CD14-positive monocyte (primary cell): ENCODE measurements around the gene CAMK4. TPM values are rescaled to one million over a fixed set of nuclear protein-coding genes. Genes with fewer than 3 reads are reported as not detected.

Experiments
- DNase-seq, 3 donors: peaks; one replicate each; pipeline ENCODE4 v3.0.0-alpha.2; 2011 to 2022
- H2AFZ ChIP-seq: 2 replicates; pipeline ENCODE4 v1.6.0; 2012; ENCODE audit warnings: mild to moderate bottlenecking, low read depth, low read length, inconsistent platforms; ENCODE audit not compliant: insufficient read depth, poor library complexity, severe bottlenecking
- H3K27ac ChIP-seq, 2 donors: 1 replicate in 1 of 2; 2 replicates in 1 of 2; pipeline ENCODE4 v1.5.1; 2012 to 2013; ENCODE audit warnings: low read length in 2 of 2, control low read depth in 1 of 2, inconsistent platforms in 1 of 2, low read depth in 1 of 2, mild to moderate bottlenecking in 1 of 2
- H3K27me3 ChIP-seq, 2 donors: one replicate each; pipeline versions ENCODE4 v1.6.0 to v1.6.1; 2011 to 2013; ENCODE audit warnings: low read length in 2 of 2; ENCODE audit not compliant: control insufficient read depth in 2 of 2, insufficient read depth in 2 of 2
- H3K36me3 ChIP-seq, 2 donors: replicated peaks in 1 of 2; 1 replicate in 1 of 2; 2 replicates in 1 of 2; pipeline versions ENCODE4 v1.5.1 to v1.6.1; 2012 to 2013; ENCODE audit warnings: low read length in 2 of 2, control low read depth in 1 of 2, inconsistent platforms in 1 of 2, mild to moderate bottlenecking in 1 of 2; ENCODE audit not compliant: insufficient read depth in 2 of 2, control insufficient read depth in 1 of 2
- H3K4me1 ChIP-seq, 2 donors: 1 replicate in 1 of 2; 2 replicates in 1 of 2; pipeline versions ENCODE4 v1.5.1 to v1.6.1; 2012 to 2013; ENCODE audit warnings: low read length in 2 of 2, control low read depth in 1 of 2, inconsistent platforms in 1 of 2, mild to moderate bottlenecking in 1 of 2, moderate library complexity in 1 of 2; ENCODE audit not compliant: insufficient read depth in 2 of 2, control insufficient read depth in 1 of 2
- H3K4me2 ChIP-seq: replicated peaks from 2 replicates; pipeline ENCODE3; 2012; ENCODE audit warnings: low read length, moderate library complexity, mild to moderate bottlenecking; ENCODE audit not compliant: poor library complexity, severe bottlenecking; ENCODE audit errors: extremely low read depth
- H3K4me3 ChIP-seq, 3 experiments: fragments of 200-600 bp in 1 of 3; sonication (generic) in 1 of 3; replicated peaks in 1 of 3; 1 replicate in 2 of 3; 2 replicates in 1 of 3; pipeline ENCODE4 v1.5.1; 2011 to 2013; ENCODE audit warnings: low read length in 3 of 3, mild to moderate bottlenecking in 3 of 3, control low read depth in 2 of 3, low read depth in 2 of 3, inconsistent platforms in 1 of 3, moderate library complexity in 1 of 3
- H3K79me2 ChIP-seq: 2 replicates; pipeline ENCODE4 v1.6.0; 2012; ENCODE audit warnings: mild to moderate bottlenecking, control low read depth, inconsistent platforms, low read length, moderate library complexity; ENCODE audit not compliant: insufficient read depth
- H3K9ac ChIP-seq: 2 replicates; pipeline ENCODE4 v1.6.0; 2017; ENCODE audit warnings: low read length, mild to moderate bottlenecking; ENCODE audit not compliant: insufficient read depth, poor library complexity, severe bottlenecking
- H3K9me3 ChIP-seq, 2 donors: replicated peaks in 1 of 2; 1 replicate in 1 of 2; 2 replicates in 1 of 2; pipeline versions ENCODE4 v1.5.1 to v1.6.1; 2012 to 2013; ENCODE audit warnings: low read length in 2 of 2, control low read depth in 1 of 2; ENCODE audit not compliant: control insufficient read depth in 1 of 2, insufficient read depth in 1 of 2
- H4K20me1 ChIP-seq: 2 replicates; pipeline ENCODE4 v1.6.0; 2012; ENCODE audit warnings: mild to moderate bottlenecking, low read length, control low read depth, moderate library complexity; ENCODE audit not compliant: insufficient read depth
- H3K27ac Mint-ChIP-seq, 7 donors: one replicate each; pipeline ENCODE4 v1.8.0; 2020; ENCODE audit warnings: mild to moderate bottlenecking in 7 of 7, mixed read lengths in 7 of 7, moderate library complexity in 6 of 7, inconsistent platforms in 2 of 7
- H3K27me3 Mint-ChIP-seq, 3 donors: one replicate each; pipeline ENCODE4 v1.8.0; 2021 to 2022; ENCODE audit warnings: low read depth in 3 of 3, mild to moderate bottlenecking in 3 of 3, mixed read lengths in 3 of 3, moderate library complexity in 3 of 3, inconsistent platforms in 1 of 3
- H3K36me3 Mint-ChIP-seq, 2 donors: one replicate each; pipeline ENCODE4 v1.8.0; 2020; ENCODE audit warnings: mixed read lengths in 2 of 2, inconsistent platforms in 1 of 2, mild to moderate bottlenecking in 1 of 2
- H3K4me1 Mint-ChIP-seq: one replicate; pipeline ENCODE4 v1.8.0; 2020; ENCODE audit warnings: mild to moderate bottlenecking, mixed read lengths
- H3K4me3 Mint-ChIP-seq, 2 donors: one replicate each; pipeline ENCODE4 v1.8.0; 2020; ENCODE audit warnings: mild to moderate bottlenecking in 2 of 2, mixed read lengths in 2 of 2, moderate library complexity in 1 of 2
- H3K9me3 Mint-ChIP-seq, 7 donors: one replicate each; pipeline ENCODE4 v1.8.0; 2020 to 2022; ENCODE audit warnings: mixed read lengths in 7 of 7, mild to moderate bottlenecking in 6 of 7, moderate library complexity in 6 of 7, inconsistent platforms in 2 of 7
- WGBS: methylation state at CpG from one replicate; pipeline ENCODE4 v1.1.5; 2013; ENCODE audit warnings: missing lambda C conversion rate; ENCODE audit not compliant: insufficient coverage; 5-methylcytosine and 5-hydroxymethylcytosine counted together
- intact Hi-C, 2 donors: fragments of 100-400 bp; cut with micrococcal nuclease; formaldehyde crosslinking; loops; one replicate each; pipeline versions ENCODE4 v1.15.0 to v1.15.1; 2023
- polyA plus RNA-seq, 3 donors: library from polyadenylated mRNA; depleted of rRNA in 1 of 3; unstranded in 2 of 3; stranded (reverse) in 1 of 3; fragments of 300-500 nt in 2 of 3; fragments of >200 nt in 1 of 3; fragmentation: Illumina TruSeq in 2 of 3; gene quantifications; 1 replicate in 2 of 3; 2 replicates in 1 of 3; pipeline ENCODE4 v1.2.3, GENCODE V29; 2012 to 2021
- TF ChIP-seq, protein P1 (sequence below): fragments of 200-600 bp; IDR thresholded peaks from one replicate; pipeline ENCODE4 v1.8.0; 2022; ENCODE audit warnings: antibody characterized with exemption, mild to moderate bottlenecking

CAMK4 gene
- polyA plus RNA-seq, 3 donors, result 0.24 to 0.28 TPM; not detected in 1

DNA sequence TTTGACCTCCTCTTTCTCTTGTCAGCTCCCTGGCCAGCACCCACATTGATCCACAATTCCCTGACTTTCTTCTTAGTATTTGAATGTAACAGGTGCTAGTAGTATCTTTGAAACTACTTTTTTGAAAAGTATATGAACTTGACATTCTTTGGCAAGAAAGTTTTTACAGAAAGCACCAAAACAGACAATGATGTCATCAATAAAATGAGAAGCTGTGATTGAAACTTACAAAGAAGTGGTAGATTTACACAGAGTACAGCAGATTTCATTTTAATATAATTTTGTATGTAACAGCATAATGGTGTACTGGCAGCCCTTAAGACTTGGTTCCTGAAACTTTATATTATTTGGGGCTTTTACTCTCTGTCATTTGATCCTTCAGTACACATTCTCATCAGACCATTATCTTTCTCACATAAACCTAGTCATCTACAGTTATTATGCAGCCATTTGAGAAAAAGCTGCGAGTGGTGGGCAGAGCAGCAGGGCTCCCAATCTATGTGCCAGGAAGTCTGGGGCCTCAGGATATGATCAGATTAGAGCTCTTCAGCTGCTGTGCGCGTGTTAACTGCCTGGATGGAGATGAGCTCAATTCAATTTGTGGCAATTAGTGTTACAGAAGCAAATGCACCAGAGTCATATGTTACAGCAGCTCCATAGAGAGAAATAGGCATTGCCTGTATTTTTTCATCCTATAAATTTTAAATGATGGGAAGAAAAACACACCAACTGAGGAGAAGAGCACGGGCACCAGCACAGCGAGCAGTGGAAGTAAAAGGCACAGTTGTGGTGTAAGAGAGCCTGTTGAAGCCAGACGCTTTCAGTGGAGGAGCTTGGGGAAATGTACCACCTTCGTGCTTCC, 162.0 kb downstream of the CAMK4 start:
- H3K9me3 ChIP-seq, result no peaks in the 10 kb centered on the region
- no peak overlapping the region for H3K27ac Mint-ChIP-seq
- no peaks in the 10 kb centered on the region for H4K20me1 ChIP-seq
- no peak overlapping the region for H2AFZ ChIP-seq
- intact Hi-C loops, result no loop called here
- no peak overlapping the region for H3K9ac ChIP-seq
- no peaks in the 10 kb centered on the region for H3K4me1 ChIP-seq
- TF ChIP-seq, protein P1, sequence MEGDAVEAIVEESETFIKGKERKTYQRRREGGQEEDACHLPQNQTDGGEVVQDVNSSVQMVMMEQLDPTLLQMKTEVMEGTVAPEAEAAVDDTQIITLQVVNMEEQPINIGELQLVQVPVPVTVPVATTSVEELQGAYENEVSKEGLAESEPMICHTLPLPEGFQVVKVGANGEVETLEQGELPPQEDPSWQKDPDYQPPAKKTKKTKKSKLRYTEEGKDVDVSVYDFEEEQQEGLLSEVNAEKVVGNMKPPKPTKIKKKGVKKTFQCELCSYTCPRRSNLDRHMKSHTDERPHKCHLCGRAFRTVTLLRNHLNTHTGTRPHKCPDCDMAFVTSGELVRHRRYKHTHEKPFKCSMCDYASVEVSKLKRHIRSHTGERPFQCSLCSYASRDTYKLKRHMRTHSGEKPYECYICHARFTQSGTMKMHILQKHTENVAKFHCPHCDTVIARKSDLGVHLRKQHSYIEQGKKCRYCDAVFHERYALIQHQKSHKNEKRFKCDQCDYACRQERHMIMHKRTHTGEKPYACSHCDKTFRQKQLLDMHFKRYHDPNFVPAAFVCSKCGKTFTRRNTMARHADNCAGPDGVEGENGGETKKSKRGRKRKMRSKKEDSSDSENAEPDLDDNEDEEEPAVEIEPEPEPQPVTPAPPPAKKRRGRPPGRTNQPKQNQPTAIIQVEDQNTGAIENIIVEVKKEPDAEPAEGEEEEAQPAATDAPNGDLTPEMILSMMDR, result no peak
- no peaks in the 10 kb centered on the region for H3K27me3 ChIP-seq
- no peak for DNase-seq
- peaks cover 0 to 1% (median 0%) of the 10 kb centered on the region in 7 donors for H3K9me3 Mint-ChIP-seq
- no peak overlapping the region for H3K4me2 ChIP-seq
- WGBS, result 77% methylated on average over 4 of the region's 7 CpGs
- no peak overlapping the region for H3K4me3 ChIP-seq
- peaks cover 0 to 3% (median 2%) of the 10 kb centered on the region in 3 donors for H3K27me3 Mint-ChIP-seq
- H3K27ac ChIP-seq, result no peak overlapping the region
- no peaks in the 10 kb centered on the region for H3K79me2 ChIP-seq
- H3K4me1 Mint-ChIP-seq, result no peaks in the 10 kb centered on the region
- no peak overlapping the region for H3K4me3 Mint-ChIP-seq
- no peaks in the 10 kb centered on the region for H3K36me3 Mint-ChIP-seq
- H3K36me3 ChIP-seq, result no peaks in the 10 kb centered on the region

DNA sequence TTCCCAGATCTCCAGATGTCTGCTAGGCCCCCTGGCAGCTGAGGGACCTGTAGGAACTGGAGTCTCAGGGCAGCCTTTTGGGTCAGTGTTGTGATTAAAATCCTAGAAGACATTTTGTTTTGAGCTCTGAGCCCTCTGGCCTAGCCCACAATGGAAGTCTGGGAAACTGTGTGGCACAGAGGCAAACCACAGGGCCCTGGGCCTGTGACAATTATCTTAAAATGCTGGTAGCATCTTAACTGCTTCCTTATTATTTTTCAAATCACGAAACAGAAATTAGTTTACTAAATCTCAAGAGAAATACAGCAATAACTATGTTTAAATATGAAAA, 162.6 kb downstream of the CAMK4 start:
- Histone ChIP-seq H3K4me1 (no peaks in the 10 kb centered on the region), H3K27ac (no peak overlapping the region), H4K20me1 (no peaks in the 10 kb centered on the region), H3K9ac (no peak overlapping the region), H3K9me3 (no peaks in the 10 kb centered on the region), H3K79me2 (no peaks in the 10 kb centered on the region), H3K4me3 (no peak overlapping the region), H3K27me3 (no peaks in the 10 kb centered on the region), H2AFZ (no peak overlapping the region), H3K36me3 (no peaks in the 10 kb centered on the region), H3K4me2 (no peak overlapping the region)
- TF ChIP-seq, protein P1, result no peak
- peaks cover 0 to 4% (median 3%) of the 10 kb centered on the region in 3 donors for H3K27me3 Mint-ChIP-seq
- no peak overlapping the region for H3K27ac Mint-ChIP-seq
- WGBS, result no CpG with 5 or more reads among the region's 1 CpG
- intact Hi-C loops, result no loop called here
- no peak overlapping the region for H3K4me3 Mint-ChIP-seq
- peaks cover 0 to 1% (median 0%) of the 10 kb centered on the region in 7 donors for H3K9me3 Mint-ChIP-seq
- no peak for DNase-seq
- no peaks in the 10 kb centered on the region for H3K36me3 Mint-ChIP-seq
- no peaks in the 10 kb centered on the region for H3K4me1 Mint-ChIP-seq
